Tibial nerve (tissue), 3 donors: ENCODE data around the gene TCF25.

Source experiments
- POLR2A ChIP-seq, 2 donors: fragments of 450-650 bp; IDR thresholded peaks; one replicate each; pipeline ENCODE4 v1.6.1; 2017; ENCODE audit warnings: antibody characterized with exemption in 2 of 2, mild to moderate bottlenecking in 2 of 2, moderate library complexity in 2 of 2
- TF ChIP-seq, protein P1 (sequence below), 5 experiments: fragments of 200-600 bp in 3 of 5; fragments of 450-650 bp in 2 of 5; sonication (generic) in 3 of 5; IDR thresholded peaks; one replicate each; pipeline ENCODE4 v1.5.1; 2016 to 2019; ENCODE audit warnings: antibody characterized with exemption in 5 of 5, mild to moderate bottlenecking in 3 of 5, moderate library complexity in 2 of 5

DNA sequence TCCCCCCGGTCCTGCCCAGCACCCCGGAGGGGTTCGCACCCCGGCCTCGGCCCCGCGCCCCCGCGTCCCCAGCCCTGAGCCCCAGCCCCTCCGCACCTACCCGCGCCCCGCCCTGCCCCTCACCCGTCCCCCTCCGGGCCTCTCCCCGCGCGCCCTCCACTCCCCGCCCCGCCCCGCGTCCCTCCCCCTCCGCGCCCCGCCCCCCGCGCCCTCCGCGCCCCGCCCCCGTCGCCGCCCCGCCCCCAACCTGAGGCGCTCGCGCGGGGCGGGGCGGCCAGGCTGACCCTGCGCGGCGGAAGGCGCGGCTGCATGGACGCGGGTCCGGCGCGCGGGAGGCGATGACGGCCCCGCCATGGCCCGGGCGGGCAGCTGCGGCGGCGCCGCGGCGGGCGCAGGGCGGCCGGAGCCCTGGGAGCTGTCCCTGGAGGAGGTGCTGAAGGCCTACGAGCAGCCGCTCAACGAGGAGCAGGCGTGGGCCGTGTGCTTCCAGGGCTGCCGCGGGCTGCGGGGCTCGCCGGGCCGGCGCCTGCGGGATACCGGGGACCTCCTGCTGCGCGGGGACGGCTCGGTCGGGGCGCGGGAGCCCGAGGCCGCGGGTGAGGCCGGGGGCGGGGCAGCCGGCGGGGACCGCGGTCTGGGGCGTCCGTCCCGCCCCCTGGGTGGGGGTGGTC, 45.1 kb upstream of the TCF25 start, which contains the start of gene SPIRE2:
- TF ChIP-seq, protein P1, sequence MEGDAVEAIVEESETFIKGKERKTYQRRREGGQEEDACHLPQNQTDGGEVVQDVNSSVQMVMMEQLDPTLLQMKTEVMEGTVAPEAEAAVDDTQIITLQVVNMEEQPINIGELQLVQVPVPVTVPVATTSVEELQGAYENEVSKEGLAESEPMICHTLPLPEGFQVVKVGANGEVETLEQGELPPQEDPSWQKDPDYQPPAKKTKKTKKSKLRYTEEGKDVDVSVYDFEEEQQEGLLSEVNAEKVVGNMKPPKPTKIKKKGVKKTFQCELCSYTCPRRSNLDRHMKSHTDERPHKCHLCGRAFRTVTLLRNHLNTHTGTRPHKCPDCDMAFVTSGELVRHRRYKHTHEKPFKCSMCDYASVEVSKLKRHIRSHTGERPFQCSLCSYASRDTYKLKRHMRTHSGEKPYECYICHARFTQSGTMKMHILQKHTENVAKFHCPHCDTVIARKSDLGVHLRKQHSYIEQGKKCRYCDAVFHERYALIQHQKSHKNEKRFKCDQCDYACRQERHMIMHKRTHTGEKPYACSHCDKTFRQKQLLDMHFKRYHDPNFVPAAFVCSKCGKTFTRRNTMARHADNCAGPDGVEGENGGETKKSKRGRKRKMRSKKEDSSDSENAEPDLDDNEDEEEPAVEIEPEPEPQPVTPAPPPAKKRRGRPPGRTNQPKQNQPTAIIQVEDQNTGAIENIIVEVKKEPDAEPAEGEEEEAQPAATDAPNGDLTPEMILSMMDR (IDR thresholded peaks at IDR 0.05), result no peak
- no peak for TF ChIP-seq POLR2A (IDR thresholded peaks at IDR 0.05)
